ENCODE results near the gene MSANTD2.

- TF ChIP-seq CTCF (IDR thresholded peaks at IDR 0.05; ENCODE audit: insufficient read depth, low read length, poor library complexity, severe bottlenecking) (no peak), EZH2phosphoT487 (conservative IDR thresholded peaks at IDR 0.05; ENCODE audit: low read length) (no peak)
Observed at GRCh38 chr11:124747406-124748099, 52.7 kb downstream of the MSANTD2 start.
